Smooth muscle cell (in vitro differentiated cells): Measurements from ENCODE around the gene RYR3. TPM values are rescaled to one million over a fixed set of nuclear protein-coding genes. Genes with fewer than 3 reads are reported as not detected.

Experiments
- DNase-seq: peaks from one replicate; lab custom pipeline; 2025; ENCODE audit not compliant: unreplicated experiment; lab: John Stamatoyannopoulos, UW
- H2AFZ ChIP-seq: fragments of 200-600 bp; sonication (generic); 2 replicates; pipeline ENCODE4 v1.6.0; 2016; ENCODE audit warnings: antibody characterized with exemption, low read depth, mild to moderate bottlenecking
- H3F3A ChIP-seq: fragments of 200-600 bp; sonication (generic); 2 replicates; pipeline ENCODE4 v1.6.0; 2017; ENCODE audit warnings: antibody characterized with exemption, low read depth
- H3K27ac ChIP-seq: fragments of 200-600 bp; sonication (generic); 2 replicates; pipeline ENCODE4 v1.5.1; 2016; ENCODE audit warnings: low read depth, mild to moderate bottlenecking
- H3K27me3 ChIP-seq: fragments of 200-600 bp; sonication (generic); 2 replicates; pipeline ENCODE4 v1.6.1; 2016; ENCODE audit warnings: low read depth, mild to moderate bottlenecking
- H3K36me3 ChIP-seq: fragments of 200-600 bp; sonication (generic); 2 replicates; pipeline ENCODE4 v1.5.1; 2016; ENCODE audit warnings: low read depth
- H3K4me1 ChIP-seq: fragments of 200-600 bp; sonication (generic); 2 replicates; pipeline ENCODE4 v1.5.1; 2016; ENCODE audit warnings: low read depth
- H3K4me2 ChIP-seq: fragments of 200-600 bp; sonication (generic); 2 replicates; pipeline ENCODE4 v1.6.0; 2016; ENCODE audit warnings: mild to moderate bottlenecking
- H3K4me3 ChIP-seq: fragments of 200-600 bp; sonication (generic); 2 replicates; pipeline ENCODE4 v1.5.1; 2016; ENCODE audit warnings: mild to moderate bottlenecking
- H3K79me2 ChIP-seq: fragments of 200-600 bp; sonication (generic); 2 replicates; pipeline ENCODE4 v1.6.0; 2016; ENCODE audit warnings: low read depth, mild to moderate bottlenecking
- H3K9ac ChIP-seq: fragments of 200-600 bp; sonication (generic); 2 replicates; pipeline ENCODE4 v1.6.0; 2016; ENCODE audit warnings: low read depth
- H3K9me3 ChIP-seq: fragments of 200-600 bp; sonication (generic); replicated peaks from 2 replicates; pipeline ENCODE4 v1.5.1; 2016; ENCODE audit warnings: low read depth
- H4K20me1 ChIP-seq: fragments of 200-600 bp; sonication (generic); 2 replicates; pipeline ENCODE4 v1.6.0; 2016; ENCODE audit warnings: low read depth
- WGBS: methylation state at CpG from one replicate; pipeline ENCODE4 v1.1.7; 2016; ENCODE audit warnings: low lambda C conversion rate; 5-methylcytosine and 5-hydroxymethylcytosine counted together
- polyA plus RNA-seq: library from polyadenylated mRNA; unstranded; fragments of >200 nt; fragmentation: Nextera tagmentation; extraction: Ambion mirVana; gene quantifications from 2 replicates; pipeline ENCODE4 v1.2.1, GENCODE V29; 2016
- total RNA-seq: library from RNA; depleted of rRNA; stranded (reverse); fragments of >200 nt; gene quantifications from 2 replicates; pipeline ENCODE4 v1.2.3, GENCODE V29; 2014
- TF ChIP-seq, protein P1 (sequence below): fragments of 200-600 bp; sonication (generic); IDR thresholded peaks from 2 replicates; pipeline ENCODE4 v1.5.1; 2017; ENCODE audit warnings: borderline replicate concordance, mild to moderate bottlenecking, antibody characterized with exemption; ENCODE audit not compliant: insufficient read depth, poor library complexity, severe bottlenecking

Gene RYR3
- total and polyA plus RNA-seq, 2 experiments from 2014 or later: 0.23 to 6.2 TPM

GRCh38 chr15:33737687-33738601, 427.2 kb downstream of the RYR3 start:
- H3K79me2 ChIP-seq: no peaks in the 10 kb centered on the region
- H3K27me3 ChIP-seq: no peaks in the 10 kb centered on the region
- no peak overlapping the region for H3K4me3 ChIP-seq
- H3K36me3 ChIP-seq: no peaks in the 10 kb centered on the region
- H2AFZ ChIP-seq: no peak overlapping the region
- no peak overlapping the region for H3K9ac ChIP-seq
- H4K20me1 ChIP-seq: no peaks in the 10 kb centered on the region
- H3K4me1 ChIP-seq: no peaks in the 10 kb centered on the region
- 38% methylated on average over 15 of the region's 15 CpGs for WGBS
- H3F3A ChIP-seq: no peaks in the 10 kb centered on the region
- peak overlapping the region; percentile 32 for H3K4me2 ChIP-seq
- TF ChIP-seq, protein P1, sequence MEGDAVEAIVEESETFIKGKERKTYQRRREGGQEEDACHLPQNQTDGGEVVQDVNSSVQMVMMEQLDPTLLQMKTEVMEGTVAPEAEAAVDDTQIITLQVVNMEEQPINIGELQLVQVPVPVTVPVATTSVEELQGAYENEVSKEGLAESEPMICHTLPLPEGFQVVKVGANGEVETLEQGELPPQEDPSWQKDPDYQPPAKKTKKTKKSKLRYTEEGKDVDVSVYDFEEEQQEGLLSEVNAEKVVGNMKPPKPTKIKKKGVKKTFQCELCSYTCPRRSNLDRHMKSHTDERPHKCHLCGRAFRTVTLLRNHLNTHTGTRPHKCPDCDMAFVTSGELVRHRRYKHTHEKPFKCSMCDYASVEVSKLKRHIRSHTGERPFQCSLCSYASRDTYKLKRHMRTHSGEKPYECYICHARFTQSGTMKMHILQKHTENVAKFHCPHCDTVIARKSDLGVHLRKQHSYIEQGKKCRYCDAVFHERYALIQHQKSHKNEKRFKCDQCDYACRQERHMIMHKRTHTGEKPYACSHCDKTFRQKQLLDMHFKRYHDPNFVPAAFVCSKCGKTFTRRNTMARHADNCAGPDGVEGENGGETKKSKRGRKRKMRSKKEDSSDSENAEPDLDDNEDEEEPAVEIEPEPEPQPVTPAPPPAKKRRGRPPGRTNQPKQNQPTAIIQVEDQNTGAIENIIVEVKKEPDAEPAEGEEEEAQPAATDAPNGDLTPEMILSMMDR: peak; percentile 81
- H3K9me3 ChIP-seq: no peaks in the 10 kb centered on the region
- no peak for DNase-seq
- no peak overlapping the region for H3K27ac ChIP-seq

DNA sequence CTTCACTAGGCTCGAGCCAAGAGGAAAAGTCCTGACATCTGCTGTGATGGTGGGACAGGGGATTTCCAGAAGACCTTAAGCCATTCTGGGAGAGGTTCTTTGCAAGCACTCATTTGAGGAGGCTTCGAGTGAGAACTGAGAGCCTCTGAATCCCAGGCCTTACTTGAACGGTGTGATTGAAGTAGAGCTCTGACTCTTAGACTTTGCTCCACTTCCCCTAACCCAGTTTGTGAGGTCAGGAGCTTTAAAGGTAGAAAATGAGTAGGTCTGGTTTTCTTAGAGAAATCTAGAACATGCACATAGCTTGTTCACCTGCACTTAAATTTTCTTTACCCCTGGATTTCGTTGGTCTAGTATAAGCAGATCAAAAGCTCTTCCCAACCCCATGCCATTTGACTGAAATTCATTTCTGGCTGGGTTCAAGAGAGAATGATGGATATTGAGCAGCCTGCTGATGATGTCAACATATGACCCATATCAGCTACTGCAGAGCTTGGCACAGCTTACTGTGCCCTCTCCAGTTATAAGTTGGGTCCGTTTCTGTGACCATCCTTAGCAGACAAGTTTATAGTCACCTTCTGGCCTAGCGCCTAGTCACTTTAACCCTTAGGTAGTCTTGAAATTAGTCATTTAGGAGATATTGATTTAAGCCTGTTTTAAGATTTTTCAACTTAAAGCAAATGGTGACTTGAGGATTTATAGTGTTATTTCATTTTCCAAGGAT, 428.3 kb downstream of the RYR3 start:
- whole genome bisulfite sequencing: 88% methylated on average over 6 of the region's 6 CpGs
- Histone ChIP-seq H3K4me1 (no peaks in the 10 kb centered on the region), H3K4me2 (no peak overlapping the region), H3K79me2 (no peaks in the 10 kb centered on the region), H3F3A (no peaks in the 10 kb centered on the region), H3K4me3 (no peak overlapping the region), H3K9me3 (no peaks in the 10 kb centered on the region), H3K36me3 (no peaks in the 10 kb centered on the region), H2AFZ (no peak overlapping the region), H3K9ac (no peak overlapping the region), H3K27me3 (no peaks in the 10 kb centered on the region), H3K27ac (no peak overlapping the region), H4K20me1 (no peaks in the 10 kb centered on the region)
- TF ChIP-seq, protein P1: no peak
- no peak for DNase-seq

GRCh38 chr15:33742306-33742705, 431.5 kb downstream of the RYR3 start:
- 72% methylated on average over 3 of the region's 3 CpGs for WGBS
- Histone ChIP-seq H3K36me3 (no peaks in the 10 kb centered on the region), H3K4me1 (no peaks in the 10 kb centered on the region), H2AFZ (no peak overlapping the region), H3K9ac (no peak overlapping the region), H3F3A (no peaks in the 10 kb centered on the region), H3K9me3 (no peaks in the 10 kb centered on the region), H4K20me1 (no peaks in the 10 kb centered on the region), H3K27ac (no peak overlapping the region), H3K4me2 (no peak overlapping the region), H3K4me3 (no peak overlapping the region), H3K79me2 (no peaks in the 10 kb centered on the region), H3K27me3 (no peaks in the 10 kb centered on the region)
- TF ChIP-seq, protein P1: no peak
- DNase-seq: no peak
